Subcutaneous adipose tissue (tissue), 4 donors: Measurements from ENCODE around the gene PTPRN2. TPM values are rescaled to one million over a fixed set of nuclear protein-coding genes. Genes with fewer than 3 reads are reported as not detected.

Experiments used
- total RNA-seq, 4 donors: library from RNA; depleted of rRNA; stranded (reverse); fragments of >200 nt; gene quantifications; one replicate each; pipeline ENCODE4 v1.1.0, GENCODE V29; 2016
- TF ChIP-seq, protein P1 (sequence below): fragments of 450-650 bp; IDR thresholded peaks from one replicate; pipeline ENCODE4 v1.5.1; 2016; ENCODE audit warnings: low read depth, mild to moderate bottlenecking, control low read depth, antibody characterized with exemption, moderate library complexity

PTPRN2 gene
- total RNA-seq, 4 donors from 2014 or later = 2.0 to 4.6 (median 3.7) TPM

DNA sequence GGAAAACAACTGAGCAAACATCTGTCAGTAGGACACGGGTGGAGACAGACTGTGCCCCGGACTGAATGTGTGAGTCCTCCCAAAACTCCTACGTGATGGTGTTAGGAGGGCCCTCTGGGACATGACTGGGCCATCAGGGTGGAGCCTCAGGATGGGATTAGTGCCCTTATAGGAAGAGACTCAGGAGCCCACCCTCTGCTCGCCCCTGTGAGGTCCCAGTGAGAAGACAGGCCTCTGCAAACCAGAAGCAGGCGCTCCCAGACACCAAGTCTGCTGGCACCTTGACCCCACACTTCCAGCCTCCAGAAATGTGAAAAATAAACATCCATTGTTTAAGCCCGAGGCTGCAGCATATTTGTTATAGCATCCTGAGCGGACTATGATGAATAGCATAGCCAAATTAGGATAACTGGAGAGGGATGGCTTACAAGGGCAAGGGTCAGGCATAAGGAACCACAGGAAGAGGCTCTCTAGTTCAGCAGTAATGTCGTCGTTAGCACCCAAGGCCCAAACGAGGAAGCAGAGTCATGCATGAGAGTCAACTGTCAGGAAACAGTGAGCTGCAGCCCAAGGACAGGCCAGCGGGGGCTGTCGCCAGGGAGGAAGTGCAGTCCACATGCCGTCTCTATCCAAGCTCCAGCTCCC is 50.6 kb downstream of the PTPRN2 start:
- TF ChIP-seq, protein P1, sequence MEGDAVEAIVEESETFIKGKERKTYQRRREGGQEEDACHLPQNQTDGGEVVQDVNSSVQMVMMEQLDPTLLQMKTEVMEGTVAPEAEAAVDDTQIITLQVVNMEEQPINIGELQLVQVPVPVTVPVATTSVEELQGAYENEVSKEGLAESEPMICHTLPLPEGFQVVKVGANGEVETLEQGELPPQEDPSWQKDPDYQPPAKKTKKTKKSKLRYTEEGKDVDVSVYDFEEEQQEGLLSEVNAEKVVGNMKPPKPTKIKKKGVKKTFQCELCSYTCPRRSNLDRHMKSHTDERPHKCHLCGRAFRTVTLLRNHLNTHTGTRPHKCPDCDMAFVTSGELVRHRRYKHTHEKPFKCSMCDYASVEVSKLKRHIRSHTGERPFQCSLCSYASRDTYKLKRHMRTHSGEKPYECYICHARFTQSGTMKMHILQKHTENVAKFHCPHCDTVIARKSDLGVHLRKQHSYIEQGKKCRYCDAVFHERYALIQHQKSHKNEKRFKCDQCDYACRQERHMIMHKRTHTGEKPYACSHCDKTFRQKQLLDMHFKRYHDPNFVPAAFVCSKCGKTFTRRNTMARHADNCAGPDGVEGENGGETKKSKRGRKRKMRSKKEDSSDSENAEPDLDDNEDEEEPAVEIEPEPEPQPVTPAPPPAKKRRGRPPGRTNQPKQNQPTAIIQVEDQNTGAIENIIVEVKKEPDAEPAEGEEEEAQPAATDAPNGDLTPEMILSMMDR = no peak

DNA sequence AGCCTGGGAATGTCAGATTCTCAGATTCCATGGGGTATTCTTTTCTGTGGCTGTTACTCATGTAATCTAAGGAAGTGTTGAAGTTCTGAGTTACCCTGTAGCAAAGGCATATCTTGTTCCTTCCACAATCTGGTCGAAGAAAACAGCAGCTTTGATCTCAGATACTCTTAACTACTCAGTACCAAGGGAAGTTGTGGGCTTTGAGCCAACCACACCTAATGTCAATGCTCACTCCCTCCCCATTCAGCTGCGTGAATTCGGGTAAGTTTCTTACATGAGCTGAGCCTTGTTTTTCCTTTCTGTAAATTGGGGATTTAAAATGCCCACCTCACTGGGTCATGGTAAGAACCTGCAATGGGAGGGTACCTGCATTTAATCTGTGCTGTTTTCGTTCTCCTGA is 52.5 kb downstream of the PTPRN2 start:
- TF ChIP-seq, protein P1 = no peak

GRCh38 chr7:158534598-158534997 is 53.0 kb downstream of the PTPRN2 start:
- TF ChIP-seq, protein P1 = no peak

GRCh38 chr7:158533386-158534133 is 54.1 kb downstream of the PTPRN2 start:
- TF ChIP-seq, protein P1 = no peak

DNA sequence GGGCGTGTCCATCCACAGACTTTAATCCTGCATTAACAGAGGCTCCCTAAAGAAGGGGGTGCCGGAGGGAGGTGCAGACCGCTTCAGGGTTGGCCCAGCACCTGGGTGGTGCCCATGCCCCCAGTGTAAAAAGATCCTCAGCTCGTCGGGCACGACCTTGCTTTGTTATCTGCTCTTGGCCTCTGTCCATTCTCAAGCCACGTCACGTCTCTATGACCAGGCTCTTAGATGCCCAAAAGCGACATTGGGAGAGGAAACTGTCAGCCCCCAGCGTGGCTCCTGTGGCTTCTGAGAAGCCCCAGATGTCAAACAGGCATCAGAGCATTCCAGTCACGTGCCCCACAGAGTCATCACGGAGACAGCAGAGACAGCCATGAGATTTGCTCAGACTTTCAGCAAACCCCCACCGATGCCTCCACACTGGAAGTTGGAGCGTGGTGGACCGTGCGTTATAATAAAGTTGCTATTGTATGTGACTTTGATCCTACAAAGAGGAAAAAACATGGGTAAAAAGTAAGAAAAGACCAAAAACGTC is 55.5 kb downstream of the PTPRN2 start:
- TF ChIP-seq, protein P1 = no peak

DNA sequence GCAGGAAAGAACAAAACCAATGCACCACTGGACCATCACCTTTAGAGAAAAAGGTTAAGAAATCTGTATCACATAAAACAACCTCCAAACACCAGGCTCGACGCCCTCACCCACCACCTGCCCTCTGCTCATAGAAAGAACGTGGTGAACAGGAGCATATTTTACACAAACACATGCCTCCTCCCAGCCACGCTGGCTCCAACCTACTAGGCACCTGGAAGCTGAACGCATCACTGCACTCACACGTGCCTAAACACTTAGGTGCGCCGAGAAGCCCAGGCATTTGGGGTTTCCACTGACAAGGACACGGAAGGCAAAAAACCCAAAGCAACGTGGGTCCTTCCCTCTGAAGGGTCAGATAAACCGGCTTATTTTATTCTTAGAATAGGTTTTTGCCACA is 56.0 kb downstream of the PTPRN2 start:
- TF ChIP-seq, protein P1 = no peak
